ENCODE data around the gene OTUD4. TPM values are rescaled to one million over a fixed set of nuclear protein-coding genes. Genes with fewer than 3 reads are reported as not detected.

The OTUD4 gene
- total and polyA plus RNA-seq, 9 of the 15 experiments (the other 6 are each of a cell fraction or from before 2014, with no cell fraction given), result 4.2 to 29.0 (median 24.8) TPM

- TF ChIP-seq ZNF407 (IDR thresholded peaks at IDR 0.05; ENCODE audit: low read depth), result no peak
- no peak for TF ChIP-seq TEAD2 (tag; IDR thresholded peaks at IDR 0.05)
- TF ChIP-seq BACH1 (tag; IDR thresholded peaks at IDR 0.05), result no peak
- peak; percentile 20; the same call in 1 of the 2 replicates for TF ChIP-seq NFRKB (IDR thresholded peaks at IDR 0.05; ENCODE audit: low read depth)
- TF ChIP-seq STAT6 (CRISPR knock-in tag; IDR thresholded peaks at IDR 0.05), result no peak
- TF ChIP-seq PHF21A (IDR thresholded peaks at IDR 0.05; ENCODE audit: borderline replicate concordance, low read depth), result no peak
- TF ChIP-seq FOSL1 (tag; conservative IDR thresholded peaks at IDR 0.05), result peak; percentile 6
- peak; percentile 52; the same call in 1 of the 2 replicates for TF ChIP-seq CREB1 (IDR thresholded peaks at IDR 0.05)
- TF ChIP-seq CREB1 (CRISPR knock-in tag; IDR thresholded peaks at IDR 0.05), result no peak
- TF ChIP-seq ZNF384 (IDR thresholded peaks at IDR 0.05; ENCODE audit: low read depth, low read length), result no peak
- peak; percentile 43; the same call in 1 of the 2 replicates for TF ChIP-seq SMARCA4 (IDR thresholded peaks at IDR 0.05)
- no peak for TF ChIP-seq TOE1 (IDR thresholded peaks at IDR 0.05; ENCODE audit: borderline replicate concordance)
- TF ChIP-seq TOE1 (CRISPR knock-in tag; IDR thresholded peaks at IDR 0.05; ENCODE audit: borderline replicate concordance, low read depth), result no peak
- TF ChIP-seq EHMT2 (IDR thresholded peaks at IDR 0.05), result no peak
- no peak for TF ChIP-seq ELK3 (CRISPR knock-in tag; IDR thresholded peaks at IDR 0.05)
Measured at GRCh38 chr4:145180298-145181090, at the start of gene OTUD4 (continued).

Measured in K562 (cell line).